Panc1 (cell line): ENCODE measurements around the gene PNLIPRP1. TPM values are rescaled to one million over a fixed set of nuclear protein-coding genes. Genes with fewer than 3 reads are reported as not detected.

Experiments used
- ATAC-seq: fragments of 200-7000 bp; cut with Tn5 transposase; 2 replicates; pipeline ENCODE4 v1.9.1; 2020; ENCODE audit warnings: mild to moderate bottlenecking, moderate library complexity
- BruUV-seq: library from RNA; stranded (reverse); fragments of 400-500 nt; replicated peaks from 2 replicates; lab custom pipeline; 2021; lab: Mats Ljungman, UMichigan
- CTCF ChIA-PET: fragments of 300-600 bp; sonication (Branson Sonifier 250); formaldehyde crosslinking; loops from one replicate; lab custom pipeline; 2022; ENCODE audit warnings: antibody characterized with exemption; lab: Charles Lee
- POLR2A ChIA-PET: fragments of 300-600 bp; sonication (Branson Sonifier 250); formaldehyde crosslinking; loops from one replicate; lab custom pipeline; 2022; ENCODE audit warnings: antibody characterized with exemption; lab: Charles Lee
- DNase-seq: peaks from one replicate; pipeline ENCODE4 v3.0.0-alpha.2; 2010; ENCODE audit warnings: low read depth, low spot score
- H3K27ac ChIP-seq: 2 replicates; pipeline ENCODE4 v1.5.1; 2011; ENCODE audit warnings: mild to moderate bottlenecking, low read length, inconsistent platforms
- H3K27me3 ChIP-seq: fragments of 200-500 bp; sonication (Bioruptor generic); 2 replicates; pipeline ENCODE4 v1.6.0; 2014; ENCODE audit warnings: low read length, inconsistent platforms; ENCODE audit not compliant: control insufficient read depth, insufficient read depth
- H3K36me3 ChIP-seq: fragments of 200-500 bp; sonication (Bioruptor generic); 2 replicates; pipeline ENCODE4 v1.5.1; 2014; ENCODE audit warnings: inconsistent platforms, mild to moderate bottlenecking, low read length, moderate library complexity; ENCODE audit not compliant: control insufficient read depth, insufficient read depth
- H3K4me1 ChIP-seq: 2 replicates; pipeline ENCODE4 v1.5.1; 2011; ENCODE audit warnings: inconsistent platforms, mild to moderate bottlenecking, low read length, moderate library complexity; ENCODE audit not compliant: control insufficient read depth, insufficient read depth
- H3K4me3 ChIP-seq, 2 experiments: 2 replicates each; pipeline ENCODE4 v1.5.1; 2011 to 2012; ENCODE audit warnings: low read depth in 2 of 2, low read length in 2 of 2, mild to moderate bottlenecking in 2 of 2, inconsistent platforms in 1 of 2, moderate library complexity in 1 of 2
- H3K9me3 ChIP-seq: fragments of 200-500 bp; sonication (Bioruptor generic); 2 replicates; pipeline ENCODE4 v1.5.1; 2014; ENCODE audit warnings: low read depth, mild to moderate bottlenecking, inconsistent platforms, low read length, moderate library complexity; ENCODE audit not compliant: control insufficient read depth, insufficient read depth
- POLR2AphosphoS5 ChIP-seq: IDR thresholded peaks from 2 replicates; pipeline ENCODE4 v1.6.1; 2012; ENCODE audit warnings: mild to moderate bottlenecking, low read depth, low read length, moderate library complexity
- SIN3A ChIP-seq: IDR thresholded peaks from 2 replicates; pipeline ENCODE4 v1.6.1; 2012; ENCODE audit warnings: low read depth, mild to moderate bottlenecking, low read length, moderate library complexity, borderline replicate concordance; ENCODE audit not compliant: insufficient read depth
- TCF7L2 ChIP-seq: IDR thresholded peaks from 2 replicates; pipeline ENCODE4 v1.6.1; 2011; ENCODE audit warnings: mild to moderate bottlenecking, low read depth, low read length, inconsistent platforms
- in situ Hi-C: cut with HindIII; loops from 2 replicates; pipeline ENCODE4 v1.10.0; 2016; ENCODE audit warnings: low sequenced_read_pairs, low pct_unique_long_range_greater_than_20kb
- intact Hi-C: fragments of 100-400 bp; cut with micrococcal nuclease; formaldehyde crosslinking; loops from one replicate; pipeline ENCODE4 v1.10.0; 2022; ENCODE audit not compliant: unreplicated experiment
- total RNA-seq: library from RNA; stranded (reverse); gene quantifications from one replicate; pipeline ENCODE4 v1.2.1, GENCODE V29; 2021; ENCODE audit not compliant: unreplicated experiment
- TF ChIP-seq, protein P1 (sequence below): fragments of 450-650 bp; IDR thresholded peaks from 2 replicates; pipeline ENCODE4 v1.5.1; 2017; ENCODE audit warnings: mild to moderate bottlenecking
- TF ChIP-seq, protein P2 (sequence below), 2 experiments: IDR thresholded peaks; 2 replicates each; pipeline ENCODE4 v1.6.1; 2011 to 2012; ENCODE audit warnings: low read depth in 2 of 2, control low read depth in 1 of 2, low read length in 1 of 2, mild to moderate bottlenecking in 1 of 2, moderate library complexity in 1 of 2; ENCODE audit not compliant: insufficient read depth in 1 of 2

PNLIPRP1 gene
- total RNA-seq, 1 experiment from 2014 or later = 0.95 TPM

DNA sequence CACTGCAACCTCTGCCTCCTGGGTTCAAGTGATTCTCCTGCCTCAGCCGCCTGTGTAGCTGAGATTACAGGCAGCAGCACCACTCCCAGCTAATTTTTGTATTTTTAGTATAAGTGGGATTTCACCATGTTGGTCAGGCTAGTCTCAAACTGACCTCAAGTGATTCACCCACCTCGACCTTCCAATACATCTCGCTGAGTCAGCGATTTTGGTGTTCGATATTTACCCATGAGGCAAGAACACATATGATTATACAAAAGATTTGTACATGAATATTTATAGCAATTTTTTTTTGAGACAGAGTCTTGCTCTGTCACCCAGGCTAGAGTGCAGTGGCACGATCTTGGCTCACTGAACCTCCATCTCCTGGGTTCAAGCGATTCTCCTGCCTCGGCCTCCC, 25.2 kb upstream of the PNLIPRP1 start:
- in situ Hi-C loops = no loop called here
- ATAC-seq (no peak), DNase-seq (no peak)
- no peaks in the 10 kb centered on the region for H3K36me3 ChIP-seq
- H3K27me3 ChIP-seq = peaks cover 5% of the 10 kb centered on the region
- H3K4me1 ChIP-seq = no peaks in the 10 kb centered on the region
- no peak overlapping the region for H3K4me3 ChIP-seq
- POLR2A ChIA-PET = no interaction called here
- CTCF ChIA-PET = no interaction called here
- intact Hi-C loops = no loop called here
- TF ChIP-seq, protein P1, sequence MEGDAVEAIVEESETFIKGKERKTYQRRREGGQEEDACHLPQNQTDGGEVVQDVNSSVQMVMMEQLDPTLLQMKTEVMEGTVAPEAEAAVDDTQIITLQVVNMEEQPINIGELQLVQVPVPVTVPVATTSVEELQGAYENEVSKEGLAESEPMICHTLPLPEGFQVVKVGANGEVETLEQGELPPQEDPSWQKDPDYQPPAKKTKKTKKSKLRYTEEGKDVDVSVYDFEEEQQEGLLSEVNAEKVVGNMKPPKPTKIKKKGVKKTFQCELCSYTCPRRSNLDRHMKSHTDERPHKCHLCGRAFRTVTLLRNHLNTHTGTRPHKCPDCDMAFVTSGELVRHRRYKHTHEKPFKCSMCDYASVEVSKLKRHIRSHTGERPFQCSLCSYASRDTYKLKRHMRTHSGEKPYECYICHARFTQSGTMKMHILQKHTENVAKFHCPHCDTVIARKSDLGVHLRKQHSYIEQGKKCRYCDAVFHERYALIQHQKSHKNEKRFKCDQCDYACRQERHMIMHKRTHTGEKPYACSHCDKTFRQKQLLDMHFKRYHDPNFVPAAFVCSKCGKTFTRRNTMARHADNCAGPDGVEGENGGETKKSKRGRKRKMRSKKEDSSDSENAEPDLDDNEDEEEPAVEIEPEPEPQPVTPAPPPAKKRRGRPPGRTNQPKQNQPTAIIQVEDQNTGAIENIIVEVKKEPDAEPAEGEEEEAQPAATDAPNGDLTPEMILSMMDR = no peak
- TF ChIP-seq POLR2AphosphoS5 = no peak
- no peak for TF ChIP-seq TCF7L2
- no peak for TF ChIP-seq SIN3A
- TF ChIP-seq, protein P2, sequence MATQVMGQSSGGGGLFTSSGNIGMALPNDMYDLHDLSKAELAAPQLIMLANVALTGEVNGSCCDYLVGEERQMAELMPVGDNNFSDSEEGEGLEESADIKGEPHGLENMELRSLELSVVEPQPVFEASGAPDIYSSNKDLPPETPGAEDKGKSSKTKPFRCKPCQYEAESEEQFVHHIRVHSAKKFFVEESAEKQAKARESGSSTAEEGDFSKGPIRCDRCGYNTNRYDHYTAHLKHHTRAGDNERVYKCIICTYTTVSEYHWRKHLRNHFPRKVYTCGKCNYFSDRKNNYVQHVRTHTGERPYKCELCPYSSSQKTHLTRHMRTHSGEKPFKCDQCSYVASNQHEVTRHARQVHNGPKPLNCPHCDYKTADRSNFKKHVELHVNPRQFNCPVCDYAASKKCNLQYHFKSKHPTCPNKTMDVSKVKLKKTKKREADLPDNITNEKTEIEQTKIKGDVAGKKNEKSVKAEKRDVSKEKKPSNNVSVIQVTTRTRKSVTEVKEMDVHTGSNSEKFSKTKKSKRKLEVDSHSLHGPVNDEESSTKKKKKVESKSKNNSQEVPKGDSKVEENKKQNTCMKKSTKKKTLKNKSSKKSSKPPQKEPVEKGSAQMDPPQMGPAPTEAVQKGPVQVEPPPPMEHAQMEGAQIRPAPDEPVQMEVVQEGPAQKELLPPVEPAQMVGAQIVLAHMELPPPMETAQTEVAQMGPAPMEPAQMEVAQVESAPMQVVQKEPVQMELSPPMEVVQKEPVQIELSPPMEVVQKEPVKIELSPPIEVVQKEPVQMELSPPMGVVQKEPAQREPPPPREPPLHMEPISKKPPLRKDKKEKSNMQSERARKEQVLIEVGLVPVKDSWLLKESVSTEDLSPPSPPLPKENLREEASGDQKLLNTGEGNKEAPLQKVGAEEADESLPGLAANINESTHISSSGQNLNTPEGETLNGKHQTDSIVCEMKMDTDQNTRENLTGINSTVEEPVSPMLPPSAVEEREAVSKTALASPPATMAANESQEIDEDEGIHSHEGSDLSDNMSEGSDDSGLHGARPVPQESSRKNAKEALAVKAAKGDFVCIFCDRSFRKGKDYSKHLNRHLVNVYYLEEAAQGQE (IDR thresholded peaks at IDR 0.05; ENCODE audit: insufficient read depth in 1 of 2, low read depth in 2 of 2, low read length in 1 of 2) = no peak
- H3K9me3 ChIP-seq = no peaks in the 10 kb centered on the region
- BruUV-seq = no TSS peak
- H3K27ac ChIP-seq = no peak overlapping the region

DNA sequence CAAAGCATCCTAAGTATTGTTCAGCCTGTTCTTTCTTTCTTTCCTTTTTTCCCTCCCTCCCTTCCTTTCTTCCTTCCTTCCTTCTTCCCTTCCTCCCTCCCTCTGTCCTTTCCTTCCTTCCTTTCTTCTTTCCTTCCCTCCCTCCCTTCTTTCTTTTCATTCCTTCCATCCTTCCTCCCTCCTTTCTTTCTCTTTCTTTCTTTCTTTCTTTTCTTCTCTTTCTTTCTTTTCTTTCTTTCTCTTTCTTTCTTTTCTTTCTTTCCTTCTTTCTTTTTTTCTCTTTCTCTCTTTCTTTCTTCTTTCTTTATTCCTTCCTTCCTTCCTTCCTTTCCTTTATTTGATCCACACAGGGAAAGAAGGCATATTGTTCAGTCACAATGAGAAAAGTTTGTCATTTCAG, 23.8 kb upstream of the PNLIPRP1 start:
- POLR2A ChIA-PET = no interaction called here
- intact Hi-C loops = no loop called here
- TF ChIP-seq, protein P2 (IDR thresholded peaks at IDR 0.05; ENCODE audit: insufficient read depth in 1 of 2, low read depth in 2 of 2, low read length in 1 of 2) = no peak
- TF ChIP-seq, protein P1 = no peak
- no peak for TF ChIP-seq TCF7L2
- TF ChIP-seq SIN3A = no peak
- no peak for TF ChIP-seq POLR2AphosphoS5
- in situ Hi-C loops = no loop called here
- CTCF ChIA-PET = no interaction called here
- Histone ChIP-seq H3K27me3 (peaks cover 5% of the 10 kb centered on the region), H3K27ac (no peak overlapping the region), H3K36me3 (no peaks in the 10 kb centered on the region), H3K9me3 (no peaks in the 10 kb centered on the region), H3K4me3 (no peak overlapping the region), H3K4me1 (no peaks in the 10 kb centered on the region)
- no TSS peak for BruUV-seq
- no peak for DNase-seq
- no peak for ATAC-seq
